Measurements from ENCODE around the gene PASK.

PASK gene

GRCh38 chr2:241189093-241189855, 40.0 kb upstream of the PASK start:
- H3K36me3 ChIP-seq (ENCODE audit: low read depth) = no peaks in the 10 kb centered on the region
- no peak for ATAC-seq (ENCODE audit: low read depth)
- TF ChIP-seq, protein P1, sequence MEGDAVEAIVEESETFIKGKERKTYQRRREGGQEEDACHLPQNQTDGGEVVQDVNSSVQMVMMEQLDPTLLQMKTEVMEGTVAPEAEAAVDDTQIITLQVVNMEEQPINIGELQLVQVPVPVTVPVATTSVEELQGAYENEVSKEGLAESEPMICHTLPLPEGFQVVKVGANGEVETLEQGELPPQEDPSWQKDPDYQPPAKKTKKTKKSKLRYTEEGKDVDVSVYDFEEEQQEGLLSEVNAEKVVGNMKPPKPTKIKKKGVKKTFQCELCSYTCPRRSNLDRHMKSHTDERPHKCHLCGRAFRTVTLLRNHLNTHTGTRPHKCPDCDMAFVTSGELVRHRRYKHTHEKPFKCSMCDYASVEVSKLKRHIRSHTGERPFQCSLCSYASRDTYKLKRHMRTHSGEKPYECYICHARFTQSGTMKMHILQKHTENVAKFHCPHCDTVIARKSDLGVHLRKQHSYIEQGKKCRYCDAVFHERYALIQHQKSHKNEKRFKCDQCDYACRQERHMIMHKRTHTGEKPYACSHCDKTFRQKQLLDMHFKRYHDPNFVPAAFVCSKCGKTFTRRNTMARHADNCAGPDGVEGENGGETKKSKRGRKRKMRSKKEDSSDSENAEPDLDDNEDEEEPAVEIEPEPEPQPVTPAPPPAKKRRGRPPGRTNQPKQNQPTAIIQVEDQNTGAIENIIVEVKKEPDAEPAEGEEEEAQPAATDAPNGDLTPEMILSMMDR (IDR thresholded peaks at IDR 0.05; ENCODE audit: poor library complexity, severe bottlenecking) = no peak
- no peak overlapping the region for H3K27ac ChIP-seq (ENCODE audit: poor library complexity, severe bottlenecking)
- peak; percentile 58 for DNase-seq (ENCODE audit: low spot score)
- no peak overlapping the region for H3K4me3 ChIP-seq (ENCODE audit: severe bottlenecking)
- no peaks in the 10 kb centered on the region for H3K4me1 ChIP-seq (ENCODE audit: insufficient read depth, poor library complexity, severe bottlenecking)
- H3K9me3 ChIP-seq (ENCODE audit: severe bottlenecking) = no peaks in the 10 kb centered on the region
- no peaks in the 10 kb centered on the region for H3K27me3 ChIP-seq (ENCODE audit: insufficient read depth, poor library complexity, severe bottlenecking)

DNA sequence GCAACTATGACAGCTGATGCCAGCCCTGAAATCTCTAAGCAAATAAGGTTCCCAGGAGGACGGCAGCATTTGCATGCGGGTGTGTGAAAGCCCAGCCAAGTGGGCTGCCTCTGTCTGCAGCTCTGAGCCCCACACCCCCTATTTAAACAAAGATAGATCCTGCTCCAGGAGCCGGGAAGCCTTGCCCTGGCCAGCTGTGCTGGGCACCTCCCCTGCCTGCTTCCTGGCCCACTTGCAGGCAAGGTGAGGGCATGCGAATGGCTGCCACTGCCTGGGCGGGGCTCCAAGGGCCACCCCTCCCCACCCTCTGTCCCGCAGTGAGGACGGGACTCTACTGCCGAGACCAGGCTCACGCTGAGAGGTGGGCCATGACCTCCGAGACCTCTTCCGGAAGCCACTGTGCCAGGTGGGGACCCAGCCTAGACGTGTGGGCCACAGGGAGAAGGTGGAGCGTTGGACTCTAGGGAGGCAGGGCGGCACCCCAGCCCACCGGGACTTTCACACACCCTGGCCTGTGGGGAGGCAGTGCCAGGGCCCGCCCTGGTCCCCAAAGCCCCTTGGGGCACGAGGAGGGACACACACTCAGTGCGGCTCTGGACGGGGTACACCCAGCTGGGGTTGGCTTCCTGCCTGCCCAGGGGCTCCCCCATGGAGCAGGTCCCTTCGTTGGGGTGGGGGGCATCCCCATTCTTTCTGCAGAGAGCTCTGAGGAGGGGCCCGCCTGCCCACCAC, 39.3 kb upstream of the PASK start, which contains the start of gene ANO7:
Gene ANO7, plus strand, starts transcription at position 317 of the 732 bp plus-strand sequence. CDS start 1,387 bp downstream, outside the sequence.
- Histone ChIP-seq H3K36me3 (ENCODE audit: low read depth) (no peaks in the 10 kb centered on the region), H3K9me3 (ENCODE audit: severe bottlenecking) (no peaks in the 10 kb centered on the region), H3K27ac (ENCODE audit: poor library complexity, severe bottlenecking) (no peak within 1 kb of the TSS), H3K4me1 (ENCODE audit: insufficient read depth, poor library complexity, severe bottlenecking) (no peaks in the 10 kb centered on the region), H3K4me3 (ENCODE audit: severe bottlenecking) (no peak within 1 kb of the TSS), H3K27me3 (ENCODE audit: insufficient read depth, poor library complexity, severe bottlenecking) (no peaks in the 10 kb centered on the region)
- peak; percentile 65 for ATAC-seq (ENCODE audit: low read depth)
- DNase-seq (ENCODE audit: low spot score) = no peak
- TF ChIP-seq, protein P1 (IDR thresholded peaks at IDR 0.05; ENCODE audit: poor library complexity, severe bottlenecking) = no peak

- TF ChIP-seq, protein P1 (IDR thresholded peaks at IDR 0.05; ENCODE audit: poor library complexity, severe bottlenecking) = no peak
- Histone ChIP-seq H3K27me3 (ENCODE audit: insufficient read depth, poor library complexity, severe bottlenecking) (no peaks in the 10 kb centered on the region), H3K27ac (ENCODE audit: poor library complexity, severe bottlenecking) (no peak overlapping the region), H3K4me1 (ENCODE audit: insufficient read depth, poor library complexity, severe bottlenecking) (no peaks in the 10 kb centered on the region), H3K4me3 (ENCODE audit: severe bottlenecking) (no peak overlapping the region), H3K36me3 (ENCODE audit: low read depth) (no peaks in the 10 kb centered on the region), H3K9me3 (ENCODE audit: severe bottlenecking) (no peaks in the 10 kb centered on the region)
- DNase-seq (ENCODE audit: low spot score) = no peak
- ATAC-seq (ENCODE audit: low read depth) = no peak
Measured at GRCh38 chr2:241187918-241188234, 38.6 kb upstream of the PASK start.

- H3K27ac ChIP-seq (ENCODE audit: poor library complexity, severe bottlenecking) = no peak overlapping the region
- no peaks in the 10 kb centered on the region for H3K9me3 ChIP-seq (ENCODE audit: severe bottlenecking)
- H3K36me3 ChIP-seq (ENCODE audit: low read depth) = no peaks in the 10 kb centered on the region
- TF ChIP-seq, protein P1 (IDR thresholded peaks at IDR 0.05; ENCODE audit: poor library complexity, severe bottlenecking) = no peak
- DNase-seq (ENCODE audit: low spot score) (no peak), ATAC-seq (ENCODE audit: low read depth) (no peak)
- H3K4me3 ChIP-seq (ENCODE audit: severe bottlenecking) = no peak overlapping the region
- no peaks in the 10 kb centered on the region for H3K4me1 ChIP-seq (ENCODE audit: insufficient read depth, poor library complexity, severe bottlenecking)
- no peaks in the 10 kb centered on the region for H3K27me3 ChIP-seq (ENCODE audit: insufficient read depth, poor library complexity, severe bottlenecking)
Measured at GRCh38 chr2:241187101-241187917, 38.0 kb upstream of the PASK start.
